Hematopoietic multipotent progenitor cell treated with erythropoietin and hydrocortisone succinate and interleukin-3 and kit ligand, for 8 days (in vitro differentiated cells): ENCODE measurements around the gene MYOD1.

Source experiments
- DNase-seq: peaks from one replicate; pipeline ENCODE4 v3.0.0-alpha.2; 2015

The MYOD1 gene

DNA sequence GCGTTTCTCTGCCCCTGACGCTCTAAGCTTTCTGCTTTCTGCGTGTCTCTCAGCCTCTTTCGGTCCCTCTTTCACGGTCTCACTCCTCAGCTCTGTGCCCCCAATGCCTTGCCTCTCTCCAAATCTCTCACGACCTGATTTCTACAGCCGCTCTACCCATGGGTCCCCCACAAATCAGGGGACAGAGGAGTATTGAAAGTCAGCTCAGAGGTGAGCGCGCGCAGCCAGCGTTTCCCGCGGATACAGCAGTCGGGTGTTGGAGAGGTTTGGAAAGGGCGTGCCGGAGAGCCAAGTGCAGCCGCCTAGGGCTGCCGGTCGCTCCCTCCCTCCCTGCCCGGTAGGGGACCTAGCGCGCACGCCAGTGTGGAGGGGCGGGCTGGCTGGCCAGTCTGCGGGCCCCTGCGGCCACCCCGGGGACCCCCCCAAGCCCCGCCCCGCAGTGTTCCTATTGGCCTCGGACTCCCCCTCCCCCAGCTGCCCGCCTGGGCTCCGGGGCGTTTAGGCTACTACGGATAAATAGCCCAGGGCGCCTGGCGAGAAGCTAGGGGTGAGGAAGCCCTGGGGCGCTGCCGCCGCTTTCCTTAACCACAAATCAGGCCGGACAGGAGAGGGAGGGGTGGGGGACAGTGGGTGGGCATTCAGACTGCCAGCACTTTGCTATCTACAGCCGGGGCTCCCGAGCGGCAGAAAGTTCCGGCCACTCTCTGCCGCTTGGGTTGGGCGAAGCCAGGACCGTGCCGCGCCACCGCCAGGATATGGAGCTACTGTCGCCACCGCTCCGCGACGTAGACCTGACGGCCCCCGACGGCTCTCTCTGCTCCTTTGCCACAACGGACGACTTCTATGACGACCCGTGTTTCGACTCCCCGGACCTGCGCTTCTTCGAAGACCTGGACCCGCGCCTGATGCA lies at the start of gene MYOD1:
TSS of gene MYOD1 (plus strand) at position 544 of the 910 bp plus-strand sequence. CDS start at position 756, 212 bp downstream.
- DNase-seq = no peak

DNA sequence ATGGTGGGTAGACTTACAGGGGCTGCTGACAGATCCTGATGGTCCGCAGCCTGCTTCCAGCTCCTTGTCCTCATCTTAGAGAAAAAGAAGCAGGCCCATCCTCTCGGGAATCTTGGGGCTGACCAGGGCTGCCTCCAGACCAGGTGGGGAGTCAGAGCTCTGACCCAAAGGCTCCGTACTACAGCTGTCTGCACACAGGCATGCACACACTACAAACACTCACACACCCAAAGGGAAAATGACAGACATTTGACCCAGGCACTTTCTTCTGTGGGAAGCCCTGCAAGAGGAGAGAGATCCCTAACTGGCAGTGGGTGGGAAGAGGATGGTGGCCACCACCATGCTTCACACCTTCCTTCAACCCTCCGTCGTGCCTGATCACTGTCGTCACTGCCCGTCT lies 46.9 kb upstream of the MYOD1 start:
- DNase-seq = no peak

DNA sequence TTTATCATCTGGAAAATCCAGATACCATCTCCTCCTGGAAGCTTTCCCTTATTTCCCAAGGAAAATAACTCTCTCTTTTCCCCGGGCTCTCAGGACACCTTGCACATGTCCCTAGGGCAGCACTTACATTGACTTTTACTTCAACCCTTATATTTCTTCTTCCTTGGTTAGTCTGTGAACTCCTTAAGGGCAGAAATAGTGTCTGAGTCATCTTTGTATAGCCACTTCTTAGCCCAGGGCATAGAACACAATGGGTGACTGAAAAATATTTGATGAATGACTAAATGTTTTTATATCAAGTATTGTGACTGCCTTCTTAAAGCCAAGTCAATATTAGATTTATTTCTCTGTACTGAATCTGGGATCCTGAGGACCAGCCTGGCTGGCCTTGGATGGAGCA lies 45.4 kb upstream of the MYOD1 start:
- DNase-seq = no peak

DNA sequence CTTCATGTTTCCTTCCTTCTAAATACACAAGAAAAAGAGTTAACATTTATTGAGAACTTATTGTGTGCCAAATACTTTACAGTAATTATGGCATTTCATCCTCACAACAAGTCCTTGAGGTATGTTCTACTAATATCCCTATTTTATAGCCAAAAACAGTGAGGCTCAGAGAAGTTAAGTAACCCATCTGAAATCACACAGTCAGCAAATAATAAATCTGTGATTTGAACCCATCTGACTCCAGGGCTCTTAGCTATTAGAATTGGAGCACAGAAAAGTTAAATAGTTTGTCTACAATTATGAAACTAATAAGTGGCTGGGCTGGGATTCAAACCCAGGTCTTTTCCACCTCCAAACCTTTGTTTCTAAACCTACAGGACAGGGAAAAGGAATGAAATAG lies 36.5 kb upstream of the MYOD1 start:
- no peak for DNase-seq

- DNase-seq = no peak
Measured at GRCh38 chr11:17683377-17684161, 35.8 kb upstream of the MYOD1 start.

DNA sequence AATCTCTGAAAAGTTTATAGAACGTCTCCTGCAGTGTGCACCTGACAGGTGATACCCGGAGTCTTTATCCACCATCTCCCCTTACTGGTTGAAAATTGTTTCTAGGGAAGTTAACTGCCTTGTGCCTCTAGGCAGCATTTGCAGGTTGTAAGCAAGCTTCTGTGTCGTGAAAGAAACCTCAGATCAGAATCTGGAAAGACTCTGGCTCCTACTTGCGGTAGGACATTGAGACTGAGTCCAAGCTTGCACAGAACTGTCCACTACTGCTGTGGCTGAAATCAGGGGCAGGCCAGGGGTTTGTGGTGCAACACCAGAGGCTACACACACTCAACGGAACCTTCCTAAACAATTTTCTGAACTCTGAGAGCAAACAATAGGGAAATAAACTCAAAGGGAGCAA lies 34.8 kb upstream of the MYOD1 start:
- DNase-seq = no peak

- no peak for DNase-seq
Measured at GRCh38 chr11:17686231-17686980, 33.0 kb upstream of the MYOD1 start.

DNA sequence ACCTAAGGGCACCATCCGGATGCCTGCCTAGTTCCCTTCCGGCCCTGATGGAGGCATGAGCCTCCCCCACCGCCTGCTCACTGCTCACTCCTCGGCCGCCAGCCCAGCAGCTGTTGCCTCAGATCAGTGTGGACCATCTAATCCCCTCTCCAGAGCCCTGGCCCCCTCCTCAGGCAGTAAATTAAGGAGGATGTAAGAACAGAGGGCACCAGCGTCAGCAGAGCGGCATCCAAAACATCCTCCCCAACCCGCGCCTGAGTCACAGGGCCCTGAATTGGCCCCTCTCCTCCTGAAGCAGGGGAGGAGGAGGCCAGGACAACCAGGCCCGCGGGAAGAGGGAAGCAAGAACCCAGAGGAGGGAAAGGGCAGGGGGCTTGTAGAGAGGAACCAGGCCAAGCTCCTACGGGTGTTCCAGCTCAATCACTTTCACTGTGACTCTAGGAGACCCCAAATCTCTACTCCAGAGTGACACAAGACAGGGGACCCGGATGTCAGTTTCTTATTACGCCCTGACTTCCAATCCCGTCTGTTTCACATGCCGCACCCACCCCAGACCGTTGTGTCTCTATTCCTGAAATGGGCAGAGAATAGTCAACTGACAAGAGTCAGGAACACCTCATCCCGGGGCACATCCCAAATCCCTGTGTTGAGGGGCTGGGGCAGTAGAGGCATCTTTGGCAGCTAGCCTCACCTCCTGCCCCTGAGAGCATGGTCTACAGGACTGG lies 31.3 kb upstream of the MYOD1 start:
- no peak for DNase-seq

DNA sequence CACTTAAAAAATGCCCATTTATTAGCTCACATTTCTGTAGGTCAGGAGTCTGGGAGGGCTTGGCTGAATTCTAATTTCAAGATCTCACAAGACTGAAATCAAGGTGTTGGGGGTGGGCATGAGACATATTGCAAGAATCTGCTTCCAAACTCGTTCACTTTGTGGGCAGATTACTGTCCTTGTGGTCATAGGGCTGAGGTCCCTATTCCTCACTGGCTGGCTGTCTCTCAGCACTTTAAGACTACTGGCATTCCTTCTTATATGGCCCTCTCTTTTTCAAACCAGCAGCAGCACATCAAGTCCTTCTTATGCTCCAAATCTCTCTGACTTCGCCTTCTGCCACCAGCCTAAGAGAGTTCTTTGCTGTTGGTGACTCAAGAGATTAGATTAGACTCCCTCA lies 27.8 kb upstream of the MYOD1 start:
- no peak for DNase-seq

DNA sequence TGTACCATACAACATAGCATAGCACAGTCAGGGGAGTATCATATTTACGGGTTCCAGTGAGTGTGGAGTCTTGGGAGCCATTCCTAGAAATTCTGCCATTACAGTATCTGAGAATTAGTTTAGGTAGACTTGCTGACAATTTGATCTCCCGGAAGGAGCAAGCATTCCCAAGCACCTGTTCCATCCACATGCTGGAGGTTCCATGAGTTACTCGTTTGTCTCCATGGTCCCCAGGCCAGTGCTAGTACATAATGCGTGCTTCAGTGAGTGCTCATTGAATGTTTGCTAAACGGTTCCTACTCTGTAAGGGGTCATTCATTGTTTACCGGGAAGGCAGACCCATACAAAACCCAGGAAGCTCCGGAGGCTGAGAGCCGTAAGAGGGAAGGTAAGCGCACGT lies 27.4 kb upstream of the MYOD1 start:
- no peak for DNase-seq

- no peak for DNase-seq
Measured at GRCh38 chr11:17692931-17693330, 26.4 kb upstream of the MYOD1 start.

DNA sequence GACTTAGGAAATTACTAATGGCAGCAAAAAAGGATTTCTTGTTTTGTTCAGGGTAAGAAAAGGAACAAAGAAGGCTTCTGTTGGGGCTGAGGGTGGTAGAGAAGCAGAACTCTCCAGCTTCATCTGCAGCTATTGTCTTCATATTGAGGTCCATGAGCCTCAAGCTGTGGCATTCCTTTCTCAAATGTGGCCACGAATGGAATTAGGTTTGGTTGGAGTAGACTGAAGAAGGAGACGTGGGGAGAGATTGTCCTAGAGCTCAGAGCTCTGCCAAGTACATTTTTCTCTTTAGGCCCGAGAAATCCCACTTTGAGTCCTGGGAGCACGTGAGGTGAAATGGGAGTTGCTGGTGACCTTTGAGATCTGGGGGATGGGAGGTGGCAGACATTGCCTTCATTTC lies 25.8 kb upstream of the MYOD1 start:
- DNase-seq = no peak

GRCh38 chr11:17694494-17695110 lies 24.8 kb upstream of the MYOD1 start:
- DNase-seq = no peak

- no peak for DNase-seq
Measured at GRCh38 chr11:17695454-17696441, 23.6 kb upstream of the MYOD1 start.

GRCh38 chr11:17696741-17697140 lies 22.6 kb upstream of the MYOD1 start:
- DNase-seq = no peak

- no peak for DNase-seq
Measured at GRCh38 chr11:17697175-17697949, 22.0 kb upstream of the MYOD1 start.

- no peak for DNase-seq
Measured at GRCh38 chr11:17699147-17700114, 19.9 kb upstream of the MYOD1 start.

DNA sequence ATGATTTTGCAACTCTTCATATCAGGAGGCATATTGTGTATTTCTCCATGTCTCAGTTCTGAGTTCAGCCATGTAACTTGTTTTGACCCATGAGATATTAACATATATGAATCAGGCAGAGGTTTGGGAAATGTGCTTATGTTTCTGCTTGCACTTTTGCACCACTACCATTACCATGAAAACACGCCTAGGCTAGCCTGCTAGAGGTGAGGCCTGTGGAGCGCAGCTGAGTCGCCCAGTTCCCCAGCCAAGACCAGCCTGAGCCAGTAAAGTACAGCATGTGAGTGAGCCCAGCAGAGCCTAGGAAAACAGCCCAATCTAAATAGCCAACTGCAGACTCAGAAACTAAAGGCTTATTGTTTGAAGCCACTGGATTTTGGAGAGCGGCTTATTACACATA lies 18.4 kb upstream of the MYOD1 start:
- DNase-seq = no peak

- DNase-seq = no peak
Measured at GRCh38 chr11:17702876-17703275, 16.5 kb upstream of the MYOD1 start.
